Mucosa of descending colon (tissue), 3 donors: ENCODE data around the gene GLS. TPM values are rescaled to one million over a fixed set of nuclear protein-coding genes. Genes with fewer than 3 reads are reported as not detected.

ENCODE experiments used
- ATAC-seq: fragments of 200-7000 bp; cut with Tn5 transposase; one replicate; pipeline ENCODE4 v1.9.1; 2020; ENCODE audit warnings: mild to moderate bottlenecking, moderate library complexity
- DNase-seq, 3 donors: peaks; one replicate each; pipeline ENCODE4 v3.0.0-alpha.2; 2020
- H3K36me3 ChIP-seq: fragments of 200-600 bp; one replicate; pipeline ENCODE4 v1.8.0; 2021; ENCODE audit warnings: low read depth, mild to moderate bottlenecking
- H3K4me1 ChIP-seq: fragments of 200-600 bp; one replicate; pipeline ENCODE4 v1.8.0; 2021; ENCODE audit warnings: low read depth, mild to moderate bottlenecking
- H3K4me3 ChIP-seq: fragments of 200-600 bp; one replicate; pipeline ENCODE4 v1.8.0; 2021; ENCODE audit warnings: mild to moderate bottlenecking
- H3K9me3 ChIP-seq: fragments of 200-600 bp; one replicate; pipeline ENCODE4 v1.8.0; 2021; ENCODE audit warnings: mild to moderate bottlenecking
- CTCF ChIP-seq: fragments of 200-600 bp; IDR thresholded peaks from one replicate; pipeline ENCODE4 v1.8.0; 2022; ENCODE audit warnings: antibody characterized with exemption, mild to moderate bottlenecking
- intact Hi-C, 2 donors: fragments of 100-400 bp; cut with DNase I in 1 of 2; cut with micrococcal nuclease in 1 of 2; formaldehyde crosslinking; loops; one replicate each; pipeline versions ENCODE4 v1.11.0 to v1.11.1; 2022; cut with DNase I, micrococcal nuclease
- total RNA-seq, 3 donors: library from RNA; stranded (reverse); fragmentation: NEBNext Ultra II Directional in 2 of 3; extraction: Animal tissue kit (Norgen Biotek cat#: 25700) in 2 of 3; gene quantifications; one replicate each; pipeline versions ENCODE4 v1.2.1 to v1.2.4, GENCODE V29; 2021 to 2023
- donor health status: DM: no; HTN: no; CAD: no; lungs with moderate emphysema.
- donor health status: DM: no; HTN: no; CAD: no.
- donor health status: DM: no; HTN: yes; CAD: no.

The GLS gene
- total RNA-seq, 3 donors from 2014 or later: 49.8 to 91.9 (median 77.0) TPM

DNA sequence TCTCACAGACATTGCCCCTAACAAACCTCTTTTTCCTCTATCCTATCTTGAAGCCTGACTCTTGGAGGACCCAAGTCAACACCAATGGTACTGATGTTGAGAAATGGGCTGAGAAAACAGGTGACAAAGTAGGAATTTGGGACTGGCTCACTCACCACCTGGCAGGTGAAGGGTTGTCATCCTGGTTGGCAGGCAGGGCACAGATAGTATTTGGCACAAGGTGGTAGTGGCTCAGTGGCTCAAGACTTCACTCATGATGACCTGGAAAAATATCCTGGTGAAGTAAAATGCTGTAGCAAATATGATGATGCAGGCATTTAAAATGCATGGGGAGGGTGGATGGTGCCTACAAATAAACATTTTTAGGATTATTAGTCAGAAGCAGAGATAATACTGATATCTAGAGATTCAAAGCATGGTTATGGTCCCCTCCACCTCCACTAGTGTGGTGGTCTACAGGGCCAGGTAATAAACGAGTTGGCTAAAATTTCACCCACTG lies 38.0 kb upstream of the GLS start:
- Histone ChIP-seq H3K36me3 (no peaks in the 10 kb centered on the region), H3K4me1 (no peaks in the 10 kb centered on the region), H3K4me3 (no peak overlapping the region), H3K9me3 (no peaks in the 10 kb centered on the region)
- DNase-seq: no peak
- no peak for TF ChIP-seq CTCF
- intact Hi-C loops: no loop called here
- no peak for ATAC-seq

DNA sequence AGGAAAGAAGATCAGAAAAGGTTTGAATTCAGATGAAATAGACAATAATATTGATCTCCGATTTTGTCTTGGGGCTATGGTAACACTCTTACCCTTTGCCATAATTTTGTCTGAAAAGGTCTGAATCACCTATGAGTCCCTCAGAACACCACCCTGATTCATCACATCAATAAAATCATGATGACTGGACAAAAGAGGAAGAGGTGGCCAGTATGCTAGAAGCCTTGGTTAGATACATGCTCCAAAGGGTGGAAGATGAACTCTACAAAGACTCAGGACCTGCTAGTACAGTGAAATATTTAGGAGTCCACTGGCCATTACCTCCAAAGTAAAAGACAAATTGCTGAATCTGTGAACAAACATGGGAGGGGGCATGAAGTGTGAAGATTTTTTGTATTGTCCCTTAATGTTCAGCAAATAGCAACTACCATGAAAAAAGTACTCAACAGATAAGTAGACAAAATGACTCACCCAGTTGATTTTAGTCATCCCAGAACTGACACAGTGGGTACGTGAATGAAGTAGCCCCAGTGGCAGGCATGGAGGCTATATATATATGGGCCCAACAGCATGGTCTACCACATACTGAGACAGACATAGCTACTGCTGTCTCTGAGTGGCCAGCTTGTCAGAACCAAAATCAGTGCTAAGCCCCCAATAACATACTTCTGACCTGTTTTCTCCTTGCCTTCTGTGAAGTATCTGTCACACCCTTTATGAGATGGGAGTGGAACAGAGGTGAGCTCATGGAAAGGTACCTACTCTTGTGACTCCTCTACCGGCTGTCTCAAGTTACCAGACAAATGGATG lies 36.5 kb upstream of the GLS start:
- H3K4me3 ChIP-seq: no peak overlapping the region
- TF ChIP-seq CTCF: no peak
- ATAC-seq (peak; percentile 74), DNase-seq (no peak)
- intact Hi-C loops: no loop called here
- no peaks in the 10 kb centered on the region for H3K36me3 ChIP-seq
- H3K4me1 ChIP-seq: no peaks in the 10 kb centered on the region
- no peaks in the 10 kb centered on the region for H3K9me3 ChIP-seq

GRCh38 chr2:190844700-190845401 lies 35.8 kb upstream of the GLS start:
- intact Hi-C loops: no loop called here
- Histone ChIP-seq H3K4me1 (no peaks in the 10 kb centered on the region), H3K4me3 (no peak overlapping the region), H3K36me3 (no peaks in the 10 kb centered on the region), H3K9me3 (no peaks in the 10 kb centered on the region)
- DNase-seq (no peak), ATAC-seq (no peak)
- TF ChIP-seq CTCF: no peak

DNA sequence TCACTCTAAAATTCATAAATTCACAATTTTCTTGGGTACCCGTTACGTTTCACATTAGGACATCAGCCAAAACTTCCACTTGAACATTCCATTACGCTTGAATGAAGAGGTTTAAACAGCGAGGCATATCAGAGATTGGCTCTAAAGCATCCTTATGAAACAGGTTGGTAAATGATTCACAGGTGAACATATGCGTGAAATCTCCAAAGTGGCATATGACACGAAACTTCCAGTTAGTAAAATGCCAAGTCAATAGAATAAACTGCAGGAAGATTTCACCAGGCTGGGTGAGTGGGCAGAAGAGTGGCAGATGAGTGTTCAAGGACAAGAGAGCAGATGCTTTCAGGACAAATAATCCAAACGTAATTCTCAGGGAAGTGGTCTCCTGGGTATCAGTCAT lies 33.9 kb upstream of the GLS start:
- H3K4me3 ChIP-seq: no peak overlapping the region
- ATAC-seq (peak; percentile 26), DNase-seq (no peak)
- TF ChIP-seq CTCF: no peak
- no peaks in the 10 kb centered on the region for H3K36me3 ChIP-seq
- intact Hi-C loops: no loop called here
- H3K4me1 ChIP-seq: no peaks in the 10 kb centered on the region
- H3K9me3 ChIP-seq: no peaks in the 10 kb centered on the region

DNA sequence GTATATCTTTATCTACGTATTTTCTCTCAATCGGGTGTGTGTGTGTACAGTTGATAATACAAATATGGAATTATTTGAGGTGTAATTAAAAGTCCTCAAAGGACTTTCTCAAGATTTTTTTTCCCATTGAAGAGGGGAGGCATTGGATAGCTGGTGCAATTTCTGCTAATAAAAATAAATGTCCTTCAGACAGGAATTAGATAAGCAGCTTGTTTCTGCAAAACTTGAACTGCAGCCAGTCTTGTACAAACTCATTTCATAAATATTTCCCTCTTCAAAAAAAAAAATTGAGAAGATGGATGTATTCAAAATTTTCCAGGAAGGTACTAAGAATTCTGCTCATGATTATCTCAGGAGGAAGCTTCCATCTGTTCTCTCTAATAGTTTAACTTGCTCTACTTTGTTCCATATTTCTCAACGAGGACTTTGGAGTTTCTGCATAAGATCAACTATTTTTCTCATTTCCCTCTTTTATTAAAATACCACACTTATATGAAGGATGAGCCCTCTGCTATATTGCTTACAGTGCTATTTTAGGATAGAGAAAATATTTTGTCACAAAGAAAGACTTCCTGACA lies 33.0 kb upstream of the GLS start:
- H3K4me1 ChIP-seq: no peaks in the 10 kb centered on the region
- intact Hi-C loops: no loop called here
- DNase-seq (no peak), ATAC-seq (no peak)
- H3K9me3 ChIP-seq: no peaks in the 10 kb centered on the region
- no peak overlapping the region for H3K4me3 ChIP-seq
- no peak for TF ChIP-seq CTCF
- no peaks in the 10 kb centered on the region for H3K36me3 ChIP-seq
